Stimulated activated CD4-positive, alpha-beta T cell treated with anti-CD3 and anti-CD28 coated beads, Interleukin-15, amount 100 ng/mL, for 1 hour (primary cell): Measurements from ENCODE around the gene WWC1.

Experiments used
- DNase-seq, 2 donors: peaks; one replicate each; pipeline ENCODE4 v3.0.0-alpha.2; 2020; ENCODE audit warnings: low read depth in 1 of 2, low spot score in 1 of 2

WWC1 gene

DNA sequence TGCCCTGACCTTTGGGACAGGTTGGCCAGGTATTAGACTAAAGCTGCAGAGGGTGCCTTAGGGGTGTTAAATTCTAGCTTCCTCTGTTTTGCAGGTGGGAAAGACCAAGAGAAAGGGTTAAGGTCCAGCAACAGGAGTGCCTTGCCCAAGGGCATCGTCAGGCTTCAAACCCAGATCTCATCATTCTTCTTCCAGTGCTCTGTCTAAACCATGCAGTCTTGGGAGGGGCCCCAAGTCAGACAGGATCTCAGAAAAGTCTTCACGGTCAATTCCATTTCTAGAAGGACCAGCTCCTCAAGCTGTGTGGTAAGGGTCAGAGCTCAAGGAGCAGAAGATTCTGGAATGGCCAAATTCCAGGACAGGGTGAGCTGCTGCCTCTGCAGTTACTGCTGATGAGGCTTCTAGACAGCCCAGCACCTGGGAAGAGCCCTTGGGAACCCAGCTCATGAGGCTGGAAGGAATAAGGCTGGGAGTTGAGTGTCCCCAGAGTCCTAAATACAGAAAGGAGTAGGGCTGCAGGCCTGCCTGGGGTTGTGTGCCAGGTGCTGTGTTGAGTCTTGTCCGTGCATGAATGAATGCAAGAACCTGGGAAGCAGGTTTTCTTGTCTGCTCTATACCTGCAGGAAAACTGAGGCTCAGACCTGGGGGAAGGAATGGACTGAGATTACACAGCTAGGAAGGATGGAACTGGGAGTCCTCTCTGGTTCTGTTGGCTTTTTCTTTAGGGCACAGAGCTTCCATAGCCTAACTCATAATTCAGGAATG lies 69.3 kb downstream of the WWC1 start:
- DNase-seq, result no peak

DNA sequence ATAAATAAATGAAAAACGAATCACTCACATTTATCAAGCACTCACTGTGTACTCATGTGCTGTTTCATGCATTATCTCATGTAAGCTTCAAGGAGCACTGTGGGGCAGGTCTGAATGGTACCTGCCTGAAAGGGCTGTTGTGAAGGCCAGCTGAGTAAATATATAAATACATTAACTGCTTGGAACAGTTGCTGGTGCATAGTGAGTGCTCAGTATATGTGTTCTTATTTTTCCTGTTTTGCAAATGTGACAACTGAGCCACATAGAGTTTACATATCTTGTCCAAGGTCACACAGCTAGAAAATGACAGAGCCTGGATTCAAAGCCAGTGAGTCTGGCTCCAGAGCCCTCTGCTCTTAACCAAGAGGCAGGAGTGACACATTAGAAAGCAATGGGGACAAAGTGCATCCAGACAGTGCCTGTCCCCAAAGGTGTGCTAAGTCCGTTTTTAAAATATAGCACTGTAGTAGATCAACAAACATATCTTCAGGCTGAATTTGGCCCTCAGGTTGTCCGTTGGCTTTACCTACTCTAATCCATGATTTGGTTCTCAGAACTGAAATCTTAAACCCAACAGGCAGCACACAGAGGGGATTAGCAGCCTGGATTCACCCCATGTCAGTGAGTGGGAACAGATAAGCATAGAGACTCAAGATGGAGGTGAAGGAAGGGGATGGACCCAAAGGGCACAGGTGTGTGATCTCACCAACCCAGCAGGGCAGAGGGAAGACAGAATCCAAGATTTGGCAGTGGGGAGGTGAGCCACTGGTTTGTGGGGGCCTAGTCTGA lies 70.8 kb downstream of the WWC1 start:
- no peak for DNase-seq

DNA sequence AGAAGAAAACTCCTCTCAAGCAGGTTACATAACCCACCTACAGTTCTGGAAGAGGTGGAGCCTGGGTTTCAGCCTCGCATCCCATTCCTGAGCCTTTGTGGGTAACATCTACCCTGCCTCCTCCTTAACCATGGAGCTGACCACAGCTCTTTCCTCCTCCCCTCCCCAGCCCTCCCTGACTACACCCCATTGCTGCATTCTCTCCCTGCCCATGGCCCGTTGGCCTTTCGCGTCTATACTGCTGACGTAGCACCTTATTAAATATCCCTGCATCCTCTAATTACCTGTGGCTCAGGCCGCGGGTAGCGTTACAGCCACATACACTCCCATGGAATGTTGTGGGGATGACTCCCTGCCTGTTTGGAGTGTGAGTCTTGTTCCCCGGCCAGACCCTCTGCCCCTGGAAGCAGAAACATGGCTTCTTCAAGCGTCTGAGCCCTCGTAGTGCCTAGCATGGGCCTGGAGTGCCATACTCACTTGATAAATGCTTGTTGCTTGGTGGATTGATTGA lies 72.8 kb downstream of the WWC1 start:
- DNase-seq, result no peak

DNA sequence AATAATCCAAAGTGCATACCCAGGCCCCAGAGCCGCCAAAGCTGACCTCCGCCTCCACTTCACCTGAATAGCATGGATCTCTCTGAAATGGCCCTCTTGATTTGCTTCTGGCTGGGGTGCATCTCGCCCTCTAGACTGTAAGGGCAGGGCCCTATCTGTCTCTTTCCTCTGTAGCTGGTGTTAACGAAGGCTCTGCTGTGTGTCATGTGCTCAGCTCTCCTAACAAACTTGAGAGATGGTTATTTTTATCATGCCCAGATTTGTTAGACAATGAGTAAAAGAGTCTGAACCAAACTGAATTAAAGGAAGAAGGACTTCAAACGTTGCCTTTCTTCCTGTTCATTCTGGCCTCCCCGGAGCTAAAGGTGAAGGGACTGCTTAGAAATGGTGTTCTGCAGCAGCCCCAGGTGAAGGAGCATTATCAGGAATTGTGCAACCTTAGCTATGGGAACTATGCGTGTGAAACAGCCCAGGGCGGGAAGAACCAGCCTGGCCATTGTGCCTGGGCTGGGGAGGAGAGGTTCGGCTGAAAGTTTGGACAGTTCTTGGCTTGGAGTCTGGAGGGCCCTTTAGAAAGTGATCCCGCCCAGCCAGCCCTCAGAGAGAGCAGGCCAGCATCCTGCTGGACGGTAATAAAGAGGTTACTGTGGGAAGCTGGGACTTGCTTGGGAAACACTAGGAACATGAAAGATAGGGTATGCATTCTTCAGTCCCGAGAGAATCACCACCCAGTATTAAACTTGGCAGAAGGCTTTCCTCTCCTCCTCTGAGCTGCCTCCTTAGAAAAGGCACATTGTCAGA lies 73.5 kb downstream of the WWC1 start:
- DNase-seq, result no peak

DNA sequence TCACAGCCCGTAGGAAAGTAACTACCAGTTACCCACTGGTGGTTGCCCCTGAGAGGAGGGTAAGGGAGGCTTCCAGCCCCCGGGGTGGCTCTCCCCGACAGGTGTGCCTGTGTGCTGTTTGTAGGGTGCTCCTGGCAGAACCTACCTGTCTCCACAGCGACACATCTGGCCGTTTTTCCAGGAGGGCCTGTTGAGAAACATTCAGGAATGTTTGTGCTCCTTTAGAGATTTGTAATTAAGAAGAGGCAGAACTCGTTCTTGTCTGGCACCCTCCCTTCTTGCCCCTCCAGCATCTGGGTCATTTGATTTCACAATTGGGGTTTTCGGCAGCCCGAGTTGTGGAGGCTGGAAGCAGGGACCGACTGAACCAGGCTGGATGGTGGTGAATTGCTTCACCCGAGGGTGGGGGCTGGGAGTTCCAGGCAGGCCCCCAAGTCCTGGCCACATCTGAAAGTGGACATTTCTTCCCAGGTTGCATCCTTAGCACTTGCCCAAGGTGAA lies 74.2 kb downstream of the WWC1 start:
- no peak for DNase-seq

DNA sequence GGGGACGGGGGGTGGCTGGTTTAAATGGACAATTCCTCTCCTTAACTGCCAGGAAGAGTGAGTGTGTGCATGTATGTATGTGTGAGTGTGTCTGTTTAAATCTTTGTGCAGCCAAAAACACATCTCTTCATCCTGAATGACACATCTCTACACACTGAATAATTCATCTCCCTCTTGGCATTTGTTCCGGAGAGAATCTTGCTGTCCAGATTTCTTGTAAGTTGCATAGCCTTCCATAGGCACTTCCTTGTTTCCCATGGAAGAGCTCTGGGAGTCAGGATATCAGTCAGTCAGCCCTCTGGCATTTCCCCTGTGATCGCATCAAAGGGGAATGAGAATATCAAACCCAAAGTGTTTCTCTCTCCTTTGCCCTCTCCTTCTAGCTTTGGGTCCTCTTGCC lies 74.7 kb downstream of the WWC1 start:
- DNase-seq, result no peak

DNA sequence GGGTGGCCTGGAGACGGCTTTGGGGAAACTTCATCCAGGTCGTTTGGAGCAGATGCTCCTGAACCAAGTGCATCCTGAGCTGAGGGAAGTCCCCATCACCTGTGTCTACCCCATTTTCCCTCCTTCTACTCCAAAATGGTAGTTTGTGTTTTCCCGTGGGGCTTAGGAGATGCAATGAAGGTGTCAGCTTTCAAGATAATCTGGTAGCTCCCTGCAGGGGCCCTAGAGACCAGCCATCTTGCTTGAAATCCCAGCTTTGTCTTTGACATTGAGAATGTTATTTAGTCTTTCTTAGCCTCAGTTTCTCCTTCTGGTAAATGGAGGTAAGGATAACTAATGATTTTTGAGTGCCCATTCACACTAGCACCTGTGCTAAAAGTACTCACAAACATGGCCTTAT lies 77.4 kb downstream of the WWC1 start:
- DNase-seq, result no peak

DNA sequence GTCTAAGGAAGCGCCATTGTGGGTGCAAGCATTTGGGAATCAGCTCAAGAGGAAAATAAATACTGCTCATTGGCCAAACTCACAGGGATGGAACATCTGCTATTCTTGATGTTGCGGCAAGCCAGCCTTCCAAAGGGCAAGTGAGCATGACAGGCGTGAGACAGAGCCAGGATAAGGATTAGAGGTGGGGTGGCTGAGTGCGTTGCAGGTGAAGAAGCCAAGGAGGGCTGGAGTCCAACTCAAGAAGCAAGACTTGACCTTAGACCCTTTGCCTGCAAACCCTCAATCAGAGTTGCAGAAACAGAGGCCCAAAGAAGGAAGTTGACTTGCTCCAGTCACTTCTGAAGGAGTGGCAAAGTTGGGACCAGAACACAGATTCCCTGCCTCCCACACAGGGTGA lies 79.4 kb downstream of the WWC1 start:
- no peak for DNase-seq

DNA sequence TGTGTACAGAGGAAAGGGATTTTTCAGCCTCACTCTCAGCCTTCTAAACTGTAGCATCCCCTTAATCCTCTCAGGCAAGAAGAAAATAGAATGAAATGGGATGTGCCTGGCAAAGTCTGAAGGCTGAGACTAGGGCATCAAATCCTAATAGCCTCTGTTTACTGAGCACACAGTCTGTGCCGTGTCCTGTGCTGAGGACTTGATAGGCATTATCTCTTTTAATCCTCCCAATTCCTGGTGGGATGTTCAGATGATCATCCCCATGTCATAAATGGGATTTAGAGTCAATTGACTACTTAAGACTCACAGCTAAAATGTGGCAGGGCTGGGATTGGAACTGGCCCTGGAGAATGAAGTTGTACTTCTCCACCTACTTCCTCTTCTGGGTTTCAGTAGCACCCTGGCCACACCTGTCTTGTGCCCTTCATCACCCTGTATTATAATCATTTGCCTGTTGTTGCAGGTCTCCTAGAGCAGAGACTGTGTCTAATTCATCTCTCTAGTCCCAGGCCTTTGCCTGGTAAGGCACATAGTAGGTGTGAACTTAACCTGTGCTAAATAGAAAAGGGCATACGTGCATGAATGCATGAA lies 81.0 kb downstream of the WWC1 start:
- no peak for DNase-seq

DNA sequence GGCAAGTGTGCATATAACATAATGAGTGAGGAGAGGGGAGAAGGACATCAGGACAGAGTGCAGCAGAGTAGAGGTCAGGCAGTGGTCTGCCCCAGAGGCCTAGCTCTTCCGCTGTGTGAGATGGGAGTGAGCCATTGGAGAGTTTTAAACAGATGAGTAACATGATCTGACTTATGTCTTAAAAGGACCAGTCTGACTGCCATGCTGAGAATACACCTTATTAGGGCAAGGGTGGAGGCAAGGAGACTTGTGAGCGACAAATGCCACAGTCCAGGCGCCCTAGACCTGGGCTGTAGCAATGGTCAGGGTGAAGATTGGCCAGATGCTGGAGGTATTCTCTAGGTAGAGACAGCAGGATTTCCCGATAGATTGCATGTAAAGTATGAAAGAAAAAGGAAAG lies 83.1 kb downstream of the WWC1 start:
- no peak for DNase-seq

DNA sequence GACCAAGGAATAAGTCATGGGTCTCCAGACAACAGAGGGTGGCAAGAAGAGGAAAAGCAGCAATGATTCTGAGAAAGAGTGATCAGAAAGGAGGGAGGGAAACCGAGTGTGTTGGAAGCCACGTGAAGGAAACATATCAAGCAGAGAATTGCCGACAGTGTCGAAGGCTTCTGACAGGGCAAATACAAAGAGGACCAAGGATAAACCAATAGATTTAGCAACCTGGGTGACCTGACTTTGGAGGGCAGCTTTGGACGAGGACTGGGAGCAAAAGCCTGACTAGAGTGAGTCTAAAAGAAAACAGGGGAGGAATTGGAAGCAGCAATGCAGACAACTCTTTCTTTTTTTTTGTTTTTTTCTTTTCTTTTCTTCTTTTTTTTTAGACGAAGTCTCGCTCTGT lies 83.8 kb downstream of the WWC1 start:
- no peak for DNase-seq

DNA sequence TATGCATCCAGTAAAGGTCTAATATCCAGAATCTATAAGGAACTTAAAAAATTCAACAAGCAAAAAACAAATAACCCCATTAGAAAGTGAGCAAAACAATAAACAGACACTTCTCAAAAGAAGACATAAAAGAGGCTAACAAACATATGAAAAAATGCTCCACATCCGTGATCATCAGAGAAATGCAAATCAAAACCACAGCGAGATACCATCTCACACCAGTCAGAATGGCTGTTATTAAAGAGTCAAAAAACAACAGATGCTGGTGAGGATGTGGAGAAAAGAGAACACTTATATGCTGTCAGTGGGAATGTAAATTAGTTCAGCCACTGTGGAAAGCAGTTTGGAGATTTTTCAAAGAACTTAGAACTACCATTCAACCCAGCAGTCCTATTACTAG lies 86.1 kb downstream of the WWC1 start:
- no peak for DNase-seq

DNA sequence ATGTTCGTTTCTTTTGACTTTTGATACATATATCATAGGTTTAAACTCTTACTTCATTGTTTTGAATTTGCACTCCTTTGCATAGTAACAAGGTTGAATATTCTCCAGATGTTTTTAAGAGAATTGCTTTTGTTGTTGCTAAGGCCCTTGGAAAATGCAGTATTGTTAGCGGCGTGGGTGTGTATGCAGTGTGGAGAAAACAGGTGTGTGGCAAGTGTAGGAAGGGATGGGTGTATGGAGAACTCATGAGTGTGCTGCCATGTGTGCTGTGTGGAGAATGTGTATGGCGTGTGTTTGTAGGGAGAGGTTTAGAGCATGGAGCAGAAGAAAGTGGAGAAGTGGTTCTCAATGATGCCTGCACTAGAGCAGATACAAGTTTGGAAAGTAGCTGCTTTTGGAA lies 87.3 kb downstream of the WWC1 start:
- DNase-seq, result no peak

DNA sequence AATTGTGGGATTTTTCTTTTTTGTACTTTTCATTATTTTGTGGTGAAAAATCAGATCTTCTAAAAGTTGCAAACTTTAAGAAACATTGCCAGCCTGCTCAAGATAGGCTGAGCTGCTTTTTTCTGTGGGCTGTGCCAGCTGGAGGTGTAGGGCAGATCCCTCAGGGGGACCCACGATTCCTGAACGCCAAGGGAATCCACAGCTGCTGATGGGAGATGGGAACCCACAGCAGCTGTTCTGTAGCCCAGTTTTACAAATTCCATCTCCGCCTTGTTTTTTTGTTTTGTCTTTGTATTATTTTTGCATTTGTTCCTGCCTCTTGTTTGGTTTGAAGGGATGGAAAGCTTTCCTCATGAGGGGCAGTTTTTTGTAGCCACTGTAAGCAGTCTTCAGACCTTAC lies 91.0 kb downstream of the WWC1 start:
- no peak for DNase-seq

DNA sequence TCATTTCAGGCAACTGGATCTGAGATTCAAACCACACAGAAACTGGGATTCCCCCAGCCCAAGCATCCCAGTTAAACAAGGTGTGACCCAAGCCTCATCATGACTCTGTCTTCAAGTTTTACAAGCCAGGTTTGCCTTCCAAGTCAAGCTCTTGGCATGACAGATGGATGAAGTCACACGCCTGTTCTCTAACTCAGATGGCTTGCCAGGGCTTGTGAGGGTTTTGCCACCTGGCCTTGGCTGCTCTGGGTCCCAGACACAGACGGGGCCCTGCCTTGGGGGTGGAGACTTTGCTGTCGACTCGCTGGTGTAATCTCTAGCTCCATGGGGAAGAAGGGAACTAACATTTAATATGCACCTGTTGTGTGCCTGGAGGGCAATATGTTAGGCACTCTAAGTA lies 99.0 kb downstream of the WWC1 start:
- no peak for DNase-seq

DNA sequence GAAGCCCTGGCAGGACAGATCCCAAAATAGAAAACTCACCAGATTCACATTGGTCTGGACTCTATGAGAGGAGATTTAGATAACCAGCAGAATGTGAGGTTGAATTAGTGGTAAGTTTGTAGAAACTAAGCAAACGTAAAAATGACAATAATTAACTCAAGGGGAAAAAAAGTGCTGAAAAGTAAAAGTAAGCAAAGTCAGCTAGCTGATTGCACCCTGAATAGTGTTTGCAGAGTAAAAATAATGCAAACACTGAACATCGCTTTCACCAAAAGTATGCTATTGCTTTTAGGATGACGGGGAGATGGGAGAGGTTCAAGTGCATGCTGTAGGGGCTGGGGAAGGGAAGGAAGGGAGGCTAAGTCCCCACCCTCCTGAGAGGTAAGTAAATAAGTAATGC lies 102.3 kb downstream of the WWC1 start:
- no peak for DNase-seq

DNA sequence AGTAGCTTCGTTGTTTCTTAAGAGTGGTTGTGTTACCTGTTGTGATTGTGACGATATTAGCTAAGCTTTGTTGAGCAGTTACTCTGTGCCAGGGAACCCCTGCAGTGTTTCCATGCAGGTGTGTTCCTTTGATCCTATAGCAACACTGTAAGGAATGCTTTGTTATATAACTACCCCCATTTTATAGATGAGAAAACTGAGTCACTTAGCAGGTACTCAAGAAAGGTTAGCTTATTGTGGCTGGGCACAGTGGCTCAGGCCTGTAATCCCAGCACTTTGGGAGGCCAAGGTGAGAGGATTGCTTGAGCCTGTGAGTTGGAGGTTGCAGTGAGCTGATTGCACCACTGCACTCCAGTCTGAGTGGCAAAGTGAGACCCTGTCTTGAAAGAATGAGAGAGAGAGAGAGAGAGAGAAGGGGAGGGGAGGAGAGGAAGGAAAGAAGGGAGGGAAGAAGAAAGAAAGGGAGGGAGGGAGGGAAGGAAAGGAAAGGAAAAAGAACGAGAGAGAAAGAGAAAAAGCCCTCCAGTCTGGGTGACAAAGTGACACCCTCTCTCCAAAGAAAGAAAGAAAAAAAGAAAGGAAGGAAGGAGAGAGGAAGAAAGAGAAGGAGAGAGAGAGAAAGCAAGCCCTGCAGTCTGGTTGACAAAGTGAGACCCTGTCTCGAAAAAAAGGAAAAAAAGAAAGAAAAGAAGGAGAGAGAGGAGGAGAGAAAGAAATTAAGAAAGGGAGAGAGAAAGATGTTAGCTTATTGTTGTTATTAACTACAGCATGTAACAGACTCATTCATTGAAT lies 109.2 kb downstream of the WWC1 start:
- DNase-seq, result no peak

DNA sequence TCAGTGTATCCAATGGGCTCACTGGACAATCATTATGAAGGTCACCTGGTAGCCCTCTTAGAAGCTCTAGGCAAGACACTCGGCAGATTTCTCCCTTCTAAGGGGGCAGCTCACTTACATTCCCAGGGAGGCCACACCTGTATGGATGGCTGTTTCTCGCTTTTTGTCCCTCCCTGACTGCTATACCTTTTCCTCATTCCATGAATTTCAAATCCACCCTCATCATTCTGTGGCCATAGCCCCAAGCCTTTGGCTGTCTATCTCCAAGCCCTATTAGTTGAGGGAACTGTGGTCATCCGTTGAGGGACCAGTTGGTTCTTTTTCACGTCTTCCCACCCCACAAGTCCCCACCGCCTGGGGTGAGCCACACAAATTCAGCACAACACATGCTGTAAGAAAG lies 109.8 kb downstream of the WWC1 start:
- no peak for DNase-seq

DNA sequence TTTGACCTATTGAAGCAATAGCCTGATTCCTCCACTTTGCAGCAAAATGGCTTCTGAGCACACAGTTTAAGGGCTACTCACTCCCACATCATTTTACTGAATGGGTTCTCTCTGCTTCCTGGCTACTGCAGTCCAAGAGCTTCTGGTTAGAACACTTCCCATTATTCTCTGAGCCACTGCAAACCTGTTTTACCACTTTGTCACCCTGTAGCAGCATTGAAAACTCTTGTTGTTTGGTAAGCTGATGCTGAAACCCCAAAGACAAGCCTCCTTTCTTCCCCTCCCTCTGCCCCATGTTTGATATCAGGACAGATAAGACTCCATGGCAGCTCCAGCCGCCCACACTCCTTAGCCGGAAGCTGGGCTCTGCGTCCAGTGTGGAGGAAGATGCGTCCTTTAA lies 110.4 kb downstream of the WWC1 start:
- DNase-seq, result no peak

DNA sequence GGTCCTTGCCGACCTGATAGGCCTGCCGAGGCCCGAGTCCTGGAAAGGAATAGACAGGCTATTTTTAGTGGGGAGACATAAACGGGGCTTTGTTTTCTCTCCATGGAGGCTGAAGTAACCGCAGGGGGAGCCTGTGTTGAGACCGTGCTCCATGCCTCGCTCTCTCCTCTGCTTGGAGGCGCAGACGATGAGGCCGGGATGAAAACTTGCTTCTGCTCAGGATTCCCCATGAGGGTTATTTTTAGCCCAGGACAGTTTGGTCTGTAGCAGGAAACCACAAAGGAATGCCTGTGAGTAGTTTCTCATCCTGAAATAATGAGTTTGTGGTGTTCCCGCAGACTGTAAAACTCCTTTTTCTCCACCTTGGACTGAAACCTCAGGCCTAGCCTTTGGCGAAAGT lies 112.9 kb downstream of the WWC1 start:
- DNase-seq, result no peak
